ENCODE data around the gene SND1.

Gene SND1

DNA sequence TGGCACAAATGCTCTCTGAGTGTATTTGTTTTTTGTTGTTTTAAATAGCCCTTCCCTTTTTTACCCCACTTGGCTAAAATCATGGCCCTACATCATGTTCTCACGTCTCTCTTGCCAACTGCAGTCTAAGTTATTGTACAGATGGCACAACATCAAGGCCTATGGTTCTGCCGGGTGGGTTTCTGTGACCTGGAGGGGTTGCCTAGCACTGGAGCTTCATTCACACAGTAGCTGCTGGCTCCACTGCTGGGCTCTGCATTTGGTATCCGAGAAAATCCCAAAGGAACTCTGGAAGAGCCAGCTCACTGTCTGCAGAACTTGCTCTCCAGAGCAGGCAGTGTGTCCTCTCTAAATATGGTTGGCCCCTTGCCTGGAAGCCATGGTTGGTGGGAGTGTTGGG is 258.7 kb downstream of the SND1 start:
- Histone ChIP-seq H3K27me3 (ENCODE audit: insufficient read depth, poor library complexity, severe bottlenecking) (no peaks in the 10 kb centered on the region), H3K27ac (replicated peaks) (no peak overlapping the region), H3K4me3 (replicated peaks; ENCODE audit: insufficient read depth, low read length) (no peak overlapping the region)
- TF ChIP-seq GABPA (IDR thresholded peaks at IDR 0.05; ENCODE audit: low read depth), result no peak
- TF ChIP-seq, protein P1, sequence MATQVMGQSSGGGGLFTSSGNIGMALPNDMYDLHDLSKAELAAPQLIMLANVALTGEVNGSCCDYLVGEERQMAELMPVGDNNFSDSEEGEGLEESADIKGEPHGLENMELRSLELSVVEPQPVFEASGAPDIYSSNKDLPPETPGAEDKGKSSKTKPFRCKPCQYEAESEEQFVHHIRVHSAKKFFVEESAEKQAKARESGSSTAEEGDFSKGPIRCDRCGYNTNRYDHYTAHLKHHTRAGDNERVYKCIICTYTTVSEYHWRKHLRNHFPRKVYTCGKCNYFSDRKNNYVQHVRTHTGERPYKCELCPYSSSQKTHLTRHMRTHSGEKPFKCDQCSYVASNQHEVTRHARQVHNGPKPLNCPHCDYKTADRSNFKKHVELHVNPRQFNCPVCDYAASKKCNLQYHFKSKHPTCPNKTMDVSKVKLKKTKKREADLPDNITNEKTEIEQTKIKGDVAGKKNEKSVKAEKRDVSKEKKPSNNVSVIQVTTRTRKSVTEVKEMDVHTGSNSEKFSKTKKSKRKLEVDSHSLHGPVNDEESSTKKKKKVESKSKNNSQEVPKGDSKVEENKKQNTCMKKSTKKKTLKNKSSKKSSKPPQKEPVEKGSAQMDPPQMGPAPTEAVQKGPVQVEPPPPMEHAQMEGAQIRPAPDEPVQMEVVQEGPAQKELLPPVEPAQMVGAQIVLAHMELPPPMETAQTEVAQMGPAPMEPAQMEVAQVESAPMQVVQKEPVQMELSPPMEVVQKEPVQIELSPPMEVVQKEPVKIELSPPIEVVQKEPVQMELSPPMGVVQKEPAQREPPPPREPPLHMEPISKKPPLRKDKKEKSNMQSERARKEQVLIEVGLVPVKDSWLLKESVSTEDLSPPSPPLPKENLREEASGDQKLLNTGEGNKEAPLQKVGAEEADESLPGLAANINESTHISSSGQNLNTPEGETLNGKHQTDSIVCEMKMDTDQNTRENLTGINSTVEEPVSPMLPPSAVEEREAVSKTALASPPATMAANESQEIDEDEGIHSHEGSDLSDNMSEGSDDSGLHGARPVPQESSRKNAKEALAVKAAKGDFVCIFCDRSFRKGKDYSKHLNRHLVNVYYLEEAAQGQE (IDR thresholded peaks at IDR 0.05; ENCODE audit: insufficient replicate concordance, low read depth), result no peak
- no peak for TF ChIP-seq SPI1 (IDR thresholded peaks at IDR 0.05; ENCODE audit: borderline replicate concordance, low read depth)
- TF ChIP-seq, protein P2, sequence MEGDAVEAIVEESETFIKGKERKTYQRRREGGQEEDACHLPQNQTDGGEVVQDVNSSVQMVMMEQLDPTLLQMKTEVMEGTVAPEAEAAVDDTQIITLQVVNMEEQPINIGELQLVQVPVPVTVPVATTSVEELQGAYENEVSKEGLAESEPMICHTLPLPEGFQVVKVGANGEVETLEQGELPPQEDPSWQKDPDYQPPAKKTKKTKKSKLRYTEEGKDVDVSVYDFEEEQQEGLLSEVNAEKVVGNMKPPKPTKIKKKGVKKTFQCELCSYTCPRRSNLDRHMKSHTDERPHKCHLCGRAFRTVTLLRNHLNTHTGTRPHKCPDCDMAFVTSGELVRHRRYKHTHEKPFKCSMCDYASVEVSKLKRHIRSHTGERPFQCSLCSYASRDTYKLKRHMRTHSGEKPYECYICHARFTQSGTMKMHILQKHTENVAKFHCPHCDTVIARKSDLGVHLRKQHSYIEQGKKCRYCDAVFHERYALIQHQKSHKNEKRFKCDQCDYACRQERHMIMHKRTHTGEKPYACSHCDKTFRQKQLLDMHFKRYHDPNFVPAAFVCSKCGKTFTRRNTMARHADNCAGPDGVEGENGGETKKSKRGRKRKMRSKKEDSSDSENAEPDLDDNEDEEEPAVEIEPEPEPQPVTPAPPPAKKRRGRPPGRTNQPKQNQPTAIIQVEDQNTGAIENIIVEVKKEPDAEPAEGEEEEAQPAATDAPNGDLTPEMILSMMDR (IDR thresholded peaks at IDR 0.05; ENCODE audit: insufficient read depth, low read length), result no peak
- TF ChIP-seq POLR2AphosphoS5 (IDR thresholded peaks at IDR 0.05; ENCODE audit: low read depth), result no peak
- no peak for DNase-seq (ENCODE audit: low read depth in 1 of 2, low spot score in 1 of 2)

DNA sequence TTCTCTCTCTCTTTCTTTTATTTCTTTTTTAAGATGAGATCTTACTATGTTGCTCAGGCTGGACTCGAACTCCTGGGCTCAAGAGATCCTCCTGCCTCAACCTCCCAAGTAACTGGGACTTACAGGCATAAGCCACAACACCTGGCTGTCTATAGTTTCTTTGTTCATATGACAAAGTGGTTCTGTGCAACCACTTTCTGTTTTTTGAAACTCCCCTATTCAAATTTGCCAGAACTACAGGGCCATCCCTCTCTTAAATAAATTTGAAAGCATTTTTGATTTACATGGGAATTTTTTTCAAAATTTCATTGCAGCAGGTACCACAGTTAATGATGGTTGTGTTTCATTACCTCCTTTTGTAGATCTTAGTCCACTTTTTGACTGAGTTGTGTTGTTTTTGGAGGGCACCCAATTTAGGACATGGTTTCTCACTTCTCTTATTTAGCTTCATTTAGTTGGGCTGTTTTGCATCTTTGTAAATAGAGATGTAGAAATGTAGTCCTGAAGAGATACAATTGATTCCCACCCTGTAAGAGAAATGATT is 260.0 kb downstream of the SND1 start:
- no peaks in the 10 kb centered on the region for H3K27me3 ChIP-seq (ENCODE audit: insufficient read depth, poor library complexity, severe bottlenecking)
- TF ChIP-seq GABPA (IDR thresholded peaks at IDR 0.05; ENCODE audit: low read depth) (no peak), POLR2AphosphoS5 (IDR thresholded peaks at IDR 0.05; ENCODE audit: low read depth) (no peak), SPI1 (IDR thresholded peaks at IDR 0.05; ENCODE audit: borderline replicate concordance, low read depth) (no peak)
- TF ChIP-seq, protein P2 (IDR thresholded peaks at IDR 0.05; ENCODE audit: insufficient read depth, low read length), result no peak
- TF ChIP-seq, protein P1 (IDR thresholded peaks at IDR 0.05; ENCODE audit: insufficient replicate concordance, low read depth), result no peak
- no peak overlapping the region for H3K4me3 ChIP-seq (replicated peaks; ENCODE audit: insufficient read depth, low read length)
- no peak overlapping the region for H3K27ac ChIP-seq (replicated peaks)
- DNase-seq (ENCODE audit: low read depth in 1 of 2, low spot score in 1 of 2), result no peak

DNA sequence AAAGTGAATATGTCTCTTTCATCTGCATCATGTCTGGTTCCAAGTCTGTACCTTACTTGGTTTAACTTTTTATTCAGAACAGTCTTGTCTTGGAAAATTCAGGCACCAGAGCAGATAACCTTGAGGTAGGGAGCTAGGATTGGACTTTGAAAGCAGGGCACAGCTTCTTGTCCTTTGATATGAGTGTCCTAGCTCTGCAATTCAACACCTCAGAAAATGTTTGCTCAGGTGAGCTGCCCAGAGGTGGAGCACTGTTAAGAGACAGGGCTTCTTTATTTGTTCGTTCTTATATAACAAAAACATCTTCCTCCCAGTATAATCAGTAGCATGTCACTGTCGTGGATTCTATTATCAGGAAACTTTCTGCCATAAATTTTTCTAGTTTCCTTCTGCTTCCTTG is 260.9 kb downstream of the SND1 start:
- H3K27me3 ChIP-seq (ENCODE audit: insufficient read depth, poor library complexity, severe bottlenecking), result no peaks in the 10 kb centered on the region
- no peak overlapping the region for H3K4me3 ChIP-seq (replicated peaks; ENCODE audit: insufficient read depth, low read length)
- H3K27ac ChIP-seq (replicated peaks), result no peak overlapping the region
- DNase-seq (ENCODE audit: low read depth in 1 of 2, low spot score in 1 of 2), result no peak
- TF ChIP-seq, protein P2 (IDR thresholded peaks at IDR 0.05; ENCODE audit: insufficient read depth, low read length), result no peak
- TF ChIP-seq POLR2AphosphoS5 (IDR thresholded peaks at IDR 0.05; ENCODE audit: low read depth) (no peak), SPI1 (IDR thresholded peaks at IDR 0.05; ENCODE audit: borderline replicate concordance, low read depth) (no peak)
- TF ChIP-seq, protein P1 (IDR thresholded peaks at IDR 0.05; ENCODE audit: insufficient replicate concordance, low read depth), result no peak

All from HL-60 (cell line).